IPS-NIHi7 (cell line): ENCODE data around the gene PXMP4.

Source experiments
- DNase-seq: peaks from one replicate; pipeline ENCODE4 v3.0.0; 2012; ENCODE audit warnings: mixed read lengths; ENCODE audit errors: extremely low spot score

The PXMP4 gene

DNA sequence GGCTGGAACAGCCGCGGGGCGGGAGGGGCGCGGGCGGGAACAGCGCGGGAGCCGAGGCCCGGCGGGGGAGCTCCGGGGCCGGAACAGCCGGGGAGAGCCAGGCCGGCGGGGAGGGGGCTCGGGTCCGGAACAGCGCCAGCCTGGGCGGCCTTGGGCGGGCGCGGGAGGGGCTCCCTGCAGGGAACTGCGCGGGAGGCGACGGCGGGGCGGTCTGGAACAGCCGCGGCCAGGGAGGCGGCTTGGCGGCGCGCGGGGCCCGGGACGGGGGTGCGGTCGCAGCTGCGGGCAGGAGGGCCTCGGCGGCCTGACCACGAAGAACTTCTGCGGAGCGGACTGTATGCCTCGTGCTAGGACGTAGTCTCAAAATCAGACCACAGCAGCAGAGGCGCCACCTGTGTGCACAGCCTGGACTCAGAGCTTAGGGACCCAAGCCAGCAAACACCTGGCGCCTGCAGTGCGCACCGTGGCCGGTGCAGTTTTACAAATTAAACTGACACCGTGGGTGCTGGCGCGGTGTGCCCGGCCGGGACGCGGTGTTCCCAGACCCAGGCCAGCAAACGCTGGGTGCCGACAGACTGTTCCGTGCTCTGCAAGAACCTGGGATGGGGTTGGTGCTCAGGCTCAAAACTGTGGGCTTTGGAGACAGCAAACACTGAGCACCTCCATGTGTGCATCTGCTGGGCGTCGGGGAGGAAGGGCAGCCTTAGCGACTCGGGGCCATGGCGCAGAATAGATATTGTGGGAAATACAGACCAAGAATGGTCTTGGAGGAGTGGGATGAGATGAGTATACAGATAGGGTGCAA, 12.3 kb upstream of the PXMP4 start:
- DNase-seq = no peak

DNA sequence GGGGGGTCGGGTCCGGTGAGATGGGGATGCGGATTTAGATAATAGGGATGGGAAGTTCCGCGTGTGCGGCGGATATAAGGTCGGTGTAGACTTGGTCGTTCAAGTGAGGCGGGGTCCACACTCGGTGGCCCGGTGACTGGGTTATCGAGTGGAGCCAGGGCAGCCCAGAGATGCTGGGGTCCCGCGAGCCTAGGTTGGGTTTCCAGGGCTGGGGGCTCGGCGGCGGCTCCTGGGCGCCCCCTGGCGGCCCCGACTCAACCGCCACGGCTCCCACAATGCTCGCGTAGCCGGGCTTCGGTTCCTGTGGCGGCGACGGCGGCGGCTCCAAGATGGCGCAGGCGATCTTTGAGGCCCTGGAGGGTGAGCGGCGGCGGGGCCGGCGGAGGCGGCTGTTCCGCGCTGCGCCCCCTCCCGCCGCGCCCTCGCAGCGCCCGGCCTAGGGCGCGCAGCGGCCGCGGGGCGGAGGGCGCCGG, 11.6 kb upstream of the PXMP4 start, which contains the start of gene ZNF341:
Gene ZNF341 (plus strand): TSS at position 304 of the 473 bp plus-strand sequence. CDS start 26 bp downstream, at position 330.
- peak; percentile 85 for DNase-seq

DNA sequence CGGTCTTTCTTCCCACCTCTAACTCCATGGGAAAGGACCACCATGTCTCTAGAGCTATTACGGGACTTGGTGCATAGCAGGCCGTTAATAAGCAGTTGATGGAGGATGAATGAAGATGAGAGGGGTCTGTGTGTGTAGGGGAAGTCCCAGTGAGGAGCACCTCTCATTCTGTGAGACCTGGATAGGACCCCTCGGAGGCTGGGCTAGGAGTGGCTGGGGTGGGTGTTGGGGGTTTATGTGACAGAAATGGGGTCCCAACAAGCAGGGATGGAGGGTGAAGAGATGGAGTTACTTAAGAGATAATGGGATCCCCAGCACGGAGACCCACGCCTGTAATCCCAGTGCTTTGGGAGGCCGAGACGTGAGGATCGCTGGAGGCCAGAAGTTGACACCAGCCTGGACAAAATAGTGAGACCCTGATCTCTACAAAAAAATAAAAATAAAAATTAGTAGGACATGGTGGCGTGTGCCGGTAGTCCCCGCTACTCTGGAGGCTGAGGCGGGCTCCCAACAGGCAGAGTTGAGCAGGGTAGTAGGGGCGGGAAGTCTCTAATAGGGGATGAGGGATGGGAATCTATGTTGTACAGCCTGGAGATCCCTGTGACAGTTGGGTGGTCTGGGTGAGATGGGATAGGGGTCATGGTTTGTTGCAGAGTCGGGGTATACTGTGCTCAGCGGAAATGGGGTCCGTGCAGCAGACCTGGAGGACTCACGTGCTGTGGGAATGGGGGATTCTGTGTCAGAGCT, 11.0 kb upstream of the PXMP4 start:
- no peak for DNase-seq

GRCh38 chr20:33729101-33729500, 9.0 kb upstream of the PXMP4 start:
- no peak for DNase-seq

- no peak for DNase-seq
Measured at GRCh38 chr20:33728463-33728862, 8.4 kb upstream of the PXMP4 start.

GRCh38 chr20:33727806-33728205, 7.7 kb upstream of the PXMP4 start:
- no peak for DNase-seq

- no peak for DNase-seq
Measured at GRCh38 chr20:33727115-33727479, 7.0 kb upstream of the PXMP4 start.

DNA sequence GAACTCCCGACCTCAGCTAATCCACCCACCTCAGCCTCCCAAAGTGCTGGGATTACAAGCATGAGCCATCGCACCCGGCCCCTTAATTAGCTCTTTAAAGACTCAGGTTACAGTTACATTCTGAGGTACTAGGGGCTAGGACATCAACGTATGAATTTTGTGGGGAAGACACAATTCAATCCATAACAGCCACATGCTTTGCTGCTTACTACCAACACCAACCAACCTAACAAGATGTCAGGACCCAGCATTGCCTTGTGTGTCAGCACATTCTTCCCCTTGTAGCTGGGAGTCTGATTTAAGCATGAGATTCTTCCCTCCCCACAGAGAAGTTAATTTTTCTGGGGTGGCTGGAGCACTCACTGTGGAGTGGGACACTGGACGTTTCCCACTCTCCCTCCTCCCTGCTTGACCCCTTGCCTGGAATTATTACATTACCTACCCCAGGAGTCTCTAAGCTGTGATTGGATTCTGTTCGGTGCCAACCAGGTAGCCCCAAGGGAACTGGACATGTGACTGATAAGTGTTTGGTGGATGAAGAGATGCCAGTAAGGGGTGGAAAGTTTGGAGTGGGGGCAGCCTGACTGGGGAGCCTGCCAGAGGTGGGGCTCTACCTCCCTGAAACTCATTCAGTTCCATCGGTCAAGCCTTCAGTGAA, 5.6 kb upstream of the PXMP4 start:
- DNase-seq = no peak

DNA sequence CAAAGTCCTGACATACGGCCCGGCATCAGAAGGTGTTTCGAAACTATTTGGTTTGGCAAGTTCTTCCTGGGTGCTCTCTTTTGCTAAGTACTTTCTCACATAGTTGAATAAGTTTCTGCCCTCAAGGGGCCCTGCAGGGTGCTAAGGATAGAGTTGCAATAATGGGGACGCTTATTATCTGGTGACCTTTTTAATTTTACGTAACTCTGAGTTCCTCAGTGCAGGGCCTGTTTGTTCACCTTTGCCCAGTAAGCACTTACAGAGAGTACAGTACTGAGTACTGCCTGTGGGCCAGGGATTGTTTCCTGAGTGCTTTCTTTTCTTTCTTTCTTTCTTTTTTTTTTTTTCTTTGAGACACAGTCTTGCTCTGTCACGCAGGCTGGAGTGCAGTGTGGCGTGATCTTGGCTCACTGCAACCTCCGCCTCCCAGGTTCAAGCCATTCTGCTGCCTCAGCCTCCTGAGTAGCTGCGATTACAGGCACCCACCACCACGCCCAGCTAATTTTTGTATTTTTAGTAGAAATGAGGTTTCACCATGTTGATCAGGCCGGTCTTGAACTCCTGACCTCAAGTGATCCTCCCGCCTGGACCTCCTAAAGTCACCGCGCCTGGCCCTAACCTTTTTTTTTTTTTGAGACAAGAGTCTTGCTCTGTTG, 4.5 kb upstream of the PXMP4 start:
- DNase-seq = no peak

GRCh38 chr20:33721391-33722140, 1.5 kb upstream of the PXMP4 start:
- DNase-seq = no peak

DNA sequence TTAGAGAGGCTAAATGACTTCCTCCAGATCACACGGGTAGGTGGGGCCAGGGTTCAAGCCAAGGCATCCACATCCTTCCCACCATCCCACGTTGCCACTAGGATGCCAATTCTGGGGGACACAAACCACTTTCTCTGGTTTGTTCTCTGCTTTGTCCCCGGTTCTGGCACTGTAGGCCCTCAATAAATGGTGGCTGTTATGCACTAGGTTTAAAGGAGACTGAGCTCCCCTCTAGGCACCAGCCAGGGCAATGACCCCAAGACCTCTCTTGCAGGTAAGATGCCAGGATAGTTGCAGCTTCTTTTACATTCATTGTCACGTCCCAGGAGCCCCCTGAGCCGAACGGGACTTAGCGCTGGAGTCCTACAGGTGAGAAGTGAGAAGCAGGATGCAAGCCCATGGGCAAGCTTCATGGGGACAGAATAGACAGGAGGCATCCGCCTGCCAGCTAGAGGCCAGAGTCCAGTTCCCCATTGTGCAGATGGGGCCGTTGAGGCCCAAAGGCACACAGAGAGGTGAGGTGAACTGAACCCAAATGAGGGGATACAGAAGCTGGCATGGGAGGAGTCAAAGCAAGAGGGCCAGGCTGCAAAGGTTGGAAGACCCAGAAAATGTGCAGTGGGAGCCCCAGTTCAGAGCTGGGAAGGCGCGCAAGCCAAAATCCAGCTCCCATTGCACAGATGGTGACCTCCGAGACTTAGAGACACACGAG, 677 bp downstream of the PXMP4 start:
- no peak for DNase-seq

DNA sequence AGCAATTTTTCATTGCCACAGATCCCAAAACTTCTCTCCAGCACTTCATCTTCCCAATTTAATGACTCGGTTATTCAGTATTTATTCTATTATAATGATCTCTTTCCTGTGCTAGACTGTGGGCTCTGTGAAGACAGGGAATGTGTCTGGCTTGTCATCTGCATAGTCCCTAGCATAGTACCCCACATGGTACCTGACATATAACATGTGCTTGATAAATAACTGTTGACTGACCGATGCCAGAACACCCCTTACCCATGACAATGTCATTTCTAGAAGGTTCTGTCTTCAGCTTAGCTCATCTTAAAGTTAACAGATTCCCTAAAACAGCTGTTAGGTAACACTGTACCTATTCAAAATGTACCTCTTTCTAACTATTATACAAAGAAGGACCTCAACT, 3.6 kb downstream of the PXMP4 start:
- no peak for DNase-seq

DNA sequence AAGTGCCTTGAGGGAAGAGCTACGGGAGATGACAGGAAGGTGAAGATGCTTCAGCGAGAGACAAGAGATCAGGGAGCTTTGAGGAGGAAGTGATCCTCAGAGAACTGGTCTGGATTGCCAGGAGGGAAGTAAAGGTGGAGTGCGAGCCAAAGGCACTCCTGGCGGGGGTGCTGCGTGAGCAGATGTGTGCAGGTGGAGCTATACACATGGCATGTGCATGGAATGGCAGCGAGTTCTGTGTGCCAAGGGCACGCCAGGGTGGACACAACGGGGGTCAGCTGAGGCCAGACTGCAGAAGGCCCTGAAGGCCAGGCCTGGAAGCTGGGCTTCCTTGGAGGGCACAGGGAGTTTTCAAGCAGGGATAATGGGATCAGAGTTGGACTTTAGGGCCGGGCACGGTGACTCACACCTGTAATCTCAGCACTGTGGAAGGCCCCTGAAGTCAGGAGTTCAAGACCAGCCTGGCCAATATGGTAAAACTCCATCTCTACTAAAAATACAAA, 6.2 kb downstream of the PXMP4 start:
- DNase-seq = no peak

GRCh38 chr20:33711446-33711738, 8.7 kb downstream of the PXMP4 start:
- DNase-seq = no peak

GRCh38 chr20:33710681-33711445, 9.2 kb downstream of the PXMP4 start:
- DNase-seq = no peak

DNA sequence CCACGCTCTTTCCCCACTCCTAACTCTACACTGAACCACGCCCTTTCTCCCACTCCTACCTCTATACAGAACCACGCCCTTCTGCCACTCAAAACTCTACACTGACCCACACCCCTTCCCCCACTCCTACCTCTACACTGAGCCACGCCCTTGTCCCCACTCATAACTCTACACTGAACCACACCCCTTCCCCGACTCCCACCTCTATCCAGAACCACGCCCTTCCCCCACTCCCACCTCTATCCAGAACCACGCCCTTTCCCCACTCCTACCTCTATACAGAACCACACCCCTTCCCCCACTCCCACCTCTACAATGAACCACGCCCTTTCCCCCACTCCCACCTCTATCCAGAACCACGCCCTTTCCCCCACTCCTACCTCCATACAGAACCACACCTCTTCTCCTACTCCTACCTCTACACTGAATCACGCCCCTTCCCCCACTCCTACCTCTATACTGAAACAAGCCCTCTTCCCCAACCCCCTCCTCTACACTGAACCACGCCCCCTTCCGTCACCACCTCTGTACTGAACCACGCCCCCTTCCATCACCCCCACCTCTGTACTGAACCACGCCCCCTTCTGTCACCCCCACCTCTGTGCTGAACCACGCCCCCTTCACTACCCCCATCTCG, 10.1 kb downstream of the PXMP4 start:
- peak; percentile 59 for DNase-seq

GRCh38 chr20:33709398-33709797, 10.7 kb downstream of the PXMP4 start:
- no peak for DNase-seq

- no peak for DNase-seq
Measured at GRCh38 chr20:33707668-33708067, 12.4 kb downstream of the PXMP4 start.

- no peak for DNase-seq
Measured at GRCh38 chr20:33704197-33704924, 15.7 kb downstream of the PXMP4 start.
